Retina (tissue), 1 donor: Measurements from ENCODE around the gene IFI27.
"Not testable (repeated sequence)": the region's sequence is repeated elsewhere in the genome, so short reads cannot be mapped to it uniquely, and the experiment has no call there.

Experiments used
- DNase-seq: peaks from one replicate; pipeline ENCODE4 v3.0.0-alpha.2; 2016

The IFI27 gene

DNA sequence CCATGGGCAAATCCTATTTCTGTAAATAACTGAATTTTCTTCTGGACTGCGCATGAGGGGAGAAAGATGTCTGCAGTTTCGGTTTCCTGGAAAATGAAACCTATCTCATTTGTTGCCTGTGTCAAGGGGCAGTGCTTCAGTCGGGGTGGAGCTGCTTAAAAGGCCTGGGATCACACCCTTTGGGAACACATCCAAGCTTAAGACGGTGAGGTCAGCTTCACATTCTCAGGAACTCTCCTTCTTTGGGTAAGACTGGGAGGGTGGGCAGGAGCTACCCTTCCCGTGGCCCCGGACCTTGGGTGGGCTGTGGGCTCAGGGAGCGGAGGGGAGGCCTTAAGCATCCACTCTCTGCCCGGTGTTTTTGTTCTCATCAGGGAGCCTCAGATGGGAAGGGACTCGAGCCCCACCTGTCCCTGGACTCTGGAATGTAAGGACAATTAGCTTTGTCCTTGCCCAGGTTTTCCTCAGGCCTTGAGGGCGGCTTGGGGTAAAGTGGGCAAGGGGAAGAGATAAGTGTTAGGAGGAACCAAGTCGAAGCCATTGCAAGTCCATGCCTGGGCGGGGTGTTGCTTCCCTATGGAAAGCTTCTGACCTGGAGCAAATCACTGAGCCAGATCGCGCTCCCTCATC lies at the start of gene IFI27:
TSS of gene IFI27 (plus strand) at position 185 of the 630 bp plus-strand sequence.
- no peak for DNase-seq

DNA sequence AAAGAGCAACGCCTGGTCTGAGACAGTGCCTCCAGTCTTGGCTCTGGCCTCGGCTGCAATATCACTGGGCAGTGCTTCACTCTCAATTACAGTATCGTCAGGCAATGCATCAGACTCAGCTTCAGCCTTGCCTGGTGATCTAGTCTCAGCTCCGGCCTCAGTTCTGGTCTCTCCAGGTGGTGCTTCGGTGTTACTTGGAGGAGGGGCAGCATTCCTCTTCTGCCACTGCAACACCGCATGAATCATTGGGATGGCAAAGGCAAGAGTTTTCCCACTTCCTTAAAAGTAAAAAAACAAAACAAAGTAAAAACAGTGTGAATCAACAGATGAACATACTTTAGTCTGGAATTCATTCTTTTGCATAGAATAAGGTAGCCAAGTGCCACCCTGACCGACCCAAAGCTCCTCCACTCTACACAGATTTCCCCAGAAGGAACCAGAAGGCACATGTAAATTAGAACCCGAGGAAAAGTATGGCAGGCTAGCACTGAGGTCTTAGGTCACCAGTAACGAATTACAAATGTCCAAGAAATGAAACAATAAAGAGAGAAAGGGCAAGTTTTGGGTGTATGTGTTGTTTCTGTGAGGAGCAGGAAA lies 48.1 kb upstream of the IFI27 start:
- no peak for DNase-seq

DNA sequence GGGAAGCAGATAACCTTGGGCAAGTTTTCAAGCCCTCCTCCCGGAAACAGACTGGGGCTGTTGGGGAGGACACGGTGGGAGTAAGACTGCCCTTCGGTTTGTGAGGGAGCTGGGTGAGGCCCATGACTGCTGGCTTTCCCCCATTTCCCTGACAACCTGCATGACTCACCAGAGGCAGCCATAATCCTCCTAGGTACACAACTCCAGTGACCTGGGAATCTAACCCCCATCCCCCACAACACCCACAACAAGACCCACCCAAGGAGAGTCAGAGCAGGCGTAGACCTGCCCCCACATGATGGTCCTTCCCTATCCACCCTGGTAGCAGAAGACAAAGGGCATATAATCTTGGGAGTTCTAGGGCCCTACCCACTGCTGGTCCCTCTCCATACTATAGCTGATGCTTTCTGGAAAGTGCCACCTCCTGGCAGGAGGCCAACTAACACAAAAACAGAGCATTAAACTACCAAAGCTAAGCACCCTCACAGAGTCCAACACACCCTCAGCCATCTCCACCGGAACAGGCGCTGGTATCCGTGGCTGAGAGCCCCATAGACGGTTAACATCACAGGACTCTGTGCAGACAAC lies 44.4 kb upstream of the IFI27 start:
- no peak for DNase-seq

DNA sequence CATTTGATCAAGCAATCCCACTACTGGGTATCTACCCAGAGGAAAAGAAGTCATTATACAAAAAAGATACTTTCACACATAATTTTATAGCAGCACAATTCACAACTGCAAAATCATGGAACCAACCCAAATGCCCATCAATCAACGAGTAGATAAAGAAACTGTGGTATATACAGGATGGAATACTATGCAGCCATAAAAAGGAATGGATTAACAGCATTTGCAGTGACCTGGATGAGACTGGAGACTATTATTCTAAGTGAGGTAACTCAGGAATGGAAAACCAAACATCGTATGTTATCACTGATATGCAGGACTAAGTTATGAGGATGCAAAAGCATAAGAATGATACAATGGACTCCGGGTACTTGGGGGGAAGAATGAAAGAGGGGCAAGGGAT lies 38.5 kb upstream of the IFI27 start:
- DNase-seq, result not testable (repeated sequence)

DNA sequence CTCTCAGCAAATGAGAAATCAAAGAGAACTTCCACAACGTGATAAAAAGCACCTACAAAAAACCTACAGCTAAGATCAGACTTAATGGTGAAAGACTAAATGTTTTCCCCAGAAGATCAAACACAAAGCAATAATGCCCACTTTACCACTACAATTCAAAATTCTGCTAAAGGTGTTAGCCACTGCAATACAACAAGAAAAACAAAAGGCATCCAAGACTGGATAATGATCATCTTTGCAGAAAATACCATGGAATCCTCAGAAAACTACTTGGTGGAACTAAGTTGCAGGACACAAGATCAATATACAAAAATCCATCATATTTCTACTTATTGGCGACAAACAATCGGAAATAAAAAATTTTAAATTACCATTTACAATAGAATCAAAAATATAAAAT lies 36.0 kb upstream of the IFI27 start:
- DNase-seq, result no peak

DNA sequence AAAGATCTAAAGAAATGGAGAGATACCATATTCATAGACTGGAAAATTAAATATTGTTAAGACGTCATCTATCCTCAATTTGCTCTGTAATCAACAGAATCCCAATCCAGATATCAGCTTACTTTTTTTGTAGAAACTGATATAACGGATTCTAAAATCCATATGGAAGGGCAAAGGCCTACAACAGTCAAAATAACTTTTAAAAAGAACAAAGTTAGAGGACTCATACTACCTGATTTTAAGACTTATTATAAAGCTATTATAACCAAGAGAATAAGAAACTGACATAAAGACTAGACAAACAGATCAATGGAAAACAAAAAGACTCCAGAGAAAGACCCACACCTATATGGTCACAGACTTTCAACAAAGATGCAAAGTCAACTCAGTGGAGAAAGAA lies 35.5 kb upstream of the IFI27 start:
- DNase-seq, result no peak

DNA sequence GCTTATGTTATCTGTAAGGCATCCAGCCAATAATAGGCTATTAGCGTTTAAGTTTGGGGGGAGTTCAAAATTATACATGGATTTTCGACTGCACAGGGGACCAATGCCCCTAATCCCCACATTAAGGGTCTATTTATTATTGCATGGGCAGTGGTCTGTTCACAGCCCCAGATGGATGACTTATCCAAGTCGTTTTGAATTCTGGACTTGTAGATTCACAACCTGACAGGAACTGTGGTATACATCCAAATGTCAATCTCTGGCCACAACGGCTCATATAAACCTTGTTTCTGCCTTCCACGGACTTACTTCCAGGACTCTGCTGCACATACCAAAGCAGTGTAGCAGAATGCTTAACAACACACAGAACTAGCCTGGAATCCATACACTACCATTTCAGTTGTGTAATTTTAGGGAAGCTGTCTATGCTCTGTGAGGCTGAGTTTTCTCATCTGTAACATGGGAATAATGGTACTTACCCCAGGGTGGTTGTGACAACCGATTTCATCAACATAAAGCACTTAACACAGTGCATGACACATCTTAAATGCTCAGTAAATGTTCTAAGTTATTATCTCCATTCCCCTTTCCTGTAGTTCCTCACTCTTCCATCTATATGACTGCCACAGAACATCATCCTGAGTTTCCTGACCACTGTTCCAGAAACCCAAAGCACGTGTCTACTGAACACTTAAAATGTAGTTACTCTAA lies 33.3 kb upstream of the IFI27 start:
- no peak for DNase-seq

DNA sequence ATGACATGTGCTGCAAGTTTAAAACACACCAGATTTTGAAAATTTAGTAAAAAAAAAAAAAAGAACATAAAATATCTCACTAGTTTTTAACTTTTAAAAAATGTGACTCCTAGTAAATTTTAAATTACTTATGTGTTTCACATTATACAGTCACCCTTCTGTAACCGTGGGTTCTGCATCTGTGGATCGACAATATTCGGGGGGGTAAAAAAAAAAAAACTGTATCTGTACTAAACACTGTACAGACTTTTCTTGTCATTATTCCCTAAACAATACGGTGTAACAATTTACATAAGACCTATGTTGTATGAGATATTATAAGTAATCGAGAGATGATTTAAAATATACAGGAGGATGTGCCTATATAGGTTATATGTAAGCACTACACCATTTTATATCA lies 32.7 kb upstream of the IFI27 start:
- DNase-seq, result no peak

DNA sequence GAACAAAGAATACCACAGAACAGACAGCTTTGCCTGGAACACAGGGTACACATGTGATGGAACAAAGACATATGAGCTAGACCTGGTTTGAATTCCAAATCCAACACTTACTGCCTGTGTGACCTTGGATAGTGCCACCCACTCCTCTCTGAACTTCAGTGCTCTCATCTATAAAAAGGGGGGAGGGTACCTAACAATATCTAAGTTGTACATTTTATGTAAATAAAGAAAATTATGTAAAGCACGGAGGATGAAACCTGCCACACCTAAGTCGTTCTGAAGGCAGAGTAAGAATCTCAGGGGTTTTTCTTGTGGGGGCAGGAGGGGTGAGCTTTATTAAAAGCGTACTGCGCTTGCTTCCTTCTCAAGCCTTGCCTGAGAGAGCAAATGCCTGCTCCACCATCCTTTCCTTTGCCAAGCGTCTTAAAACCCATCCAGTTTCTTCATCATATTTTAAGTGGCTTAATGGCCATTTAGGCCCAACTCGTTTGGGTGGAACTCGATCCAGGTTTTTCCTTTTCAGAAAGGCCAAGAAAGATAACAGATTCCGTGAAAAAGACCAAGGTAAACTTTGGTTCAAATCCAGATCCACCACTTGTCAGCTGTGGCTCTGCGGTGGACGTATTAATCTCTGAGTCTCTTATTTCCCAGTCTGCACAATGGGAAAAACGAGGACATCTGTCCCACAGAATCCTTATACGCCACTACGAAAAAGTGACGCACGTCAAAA lies 30.5 kb upstream of the IFI27 start:
- no peak for DNase-seq

DNA sequence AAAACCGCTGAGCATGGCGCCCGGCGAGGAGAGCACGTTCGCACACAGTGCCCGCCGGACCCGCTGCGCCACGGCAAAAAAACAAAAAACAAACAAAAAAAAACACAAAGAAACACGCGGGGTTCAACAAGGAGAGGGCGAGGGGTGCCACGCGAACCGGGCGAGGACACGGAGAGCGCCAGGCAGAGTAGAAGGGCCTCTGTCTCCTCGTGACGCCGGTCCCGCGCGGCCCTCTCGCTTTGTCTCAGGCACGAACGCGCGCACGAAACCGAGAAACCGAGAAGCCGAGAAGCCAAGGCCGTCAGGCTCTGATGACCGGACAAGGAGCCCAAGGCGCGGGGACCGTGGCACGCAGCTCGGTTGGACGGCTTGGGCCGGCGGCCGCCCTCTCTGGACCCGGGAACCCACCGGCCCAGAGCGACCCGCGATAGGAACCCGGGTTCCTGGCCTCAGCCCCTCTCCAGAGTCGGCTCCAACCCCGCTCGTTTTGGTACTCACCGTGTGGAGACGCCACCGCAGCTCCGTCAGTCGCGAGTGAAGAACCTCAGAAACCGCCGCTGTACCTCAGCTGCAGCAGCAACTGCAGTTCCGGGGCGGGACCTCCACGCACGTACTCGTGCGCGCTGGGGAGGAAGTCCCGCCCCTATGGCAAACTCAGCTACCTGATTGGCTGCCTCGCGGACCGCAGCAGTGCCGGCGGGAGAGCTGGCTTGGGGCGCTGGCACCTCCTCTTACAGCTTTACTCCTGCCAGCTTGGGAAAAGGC lies 29.7 kb upstream of the IFI27 start, which contains the start of the genes DDX24 and IFI27L1:
TSS of gene DDX24 (minus strand) at position 582 of the 765 bp plus-strand sequence. CDS start 1,460 bp downstream, outside the sequence.
TSS of gene IFI27L1 (plus strand) at position 690 of the 765 bp plus-strand sequence. CDS start 15,628 bp downstream, outside the sequence.
- DNase-seq, result peak; percentile 96

DNA sequence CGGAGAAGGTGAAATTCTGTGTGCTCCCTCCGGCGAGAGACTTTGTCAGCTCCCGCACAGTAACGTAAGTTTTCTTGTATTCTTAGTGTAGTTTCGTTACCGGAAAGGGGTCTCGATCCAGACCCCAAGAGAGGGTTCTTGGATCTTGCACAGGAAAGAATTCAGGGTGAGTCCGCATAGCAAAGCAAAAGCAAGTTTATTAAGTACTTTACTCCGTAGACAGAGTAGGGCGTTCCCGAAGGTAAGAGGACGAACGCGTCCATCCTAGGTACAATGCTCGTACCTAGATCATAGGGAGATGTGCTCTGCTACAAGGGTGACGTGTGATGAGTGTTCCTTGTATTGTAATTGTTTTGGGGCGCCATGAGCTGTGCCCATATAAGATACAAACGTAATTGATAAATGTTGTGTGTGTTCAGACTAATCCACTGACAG lies 29.1 kb upstream of the IFI27 start:
- DNase-seq, result no peak

DNA sequence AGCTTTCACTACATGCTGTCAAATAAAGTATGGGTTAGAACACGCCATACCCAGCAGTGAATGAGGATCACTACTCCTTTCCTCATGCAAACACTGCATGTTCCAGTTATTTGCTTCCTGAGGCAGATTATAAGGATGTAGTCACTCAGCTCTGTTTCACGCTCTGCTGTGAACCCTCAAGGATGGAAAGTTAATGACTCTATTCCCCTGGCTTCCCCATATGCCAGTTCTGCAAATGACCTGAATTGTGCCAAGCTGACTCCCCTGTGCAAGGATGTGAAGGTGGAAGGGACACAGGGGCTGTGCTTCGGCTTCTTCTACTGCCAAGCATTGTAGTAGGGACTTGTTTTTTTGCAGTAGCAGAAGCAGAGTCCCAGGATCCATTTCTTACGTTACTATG lies 22.6 kb upstream of the IFI27 start:
- no peak for DNase-seq

DNA sequence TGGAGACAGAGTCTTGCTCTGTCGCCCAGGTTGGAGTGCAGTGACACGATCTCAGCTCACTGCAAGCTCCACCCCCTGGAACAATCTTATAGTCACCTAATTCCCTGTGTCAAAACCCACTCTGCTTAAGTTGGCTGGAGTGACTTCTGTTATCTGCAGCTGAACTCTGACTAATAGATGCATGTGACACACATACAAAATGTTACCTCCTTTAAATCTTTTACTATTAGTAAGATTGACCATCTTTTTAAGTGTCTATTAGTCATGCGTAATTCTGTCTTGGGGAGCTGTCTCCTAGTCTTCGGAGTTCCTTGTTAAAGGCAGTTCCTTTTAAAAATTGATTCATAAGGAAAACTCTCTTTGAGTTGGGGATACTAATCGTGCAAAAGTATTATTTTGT lies 22.0 kb upstream of the IFI27 start:
- DNase-seq, result no peak

DNA sequence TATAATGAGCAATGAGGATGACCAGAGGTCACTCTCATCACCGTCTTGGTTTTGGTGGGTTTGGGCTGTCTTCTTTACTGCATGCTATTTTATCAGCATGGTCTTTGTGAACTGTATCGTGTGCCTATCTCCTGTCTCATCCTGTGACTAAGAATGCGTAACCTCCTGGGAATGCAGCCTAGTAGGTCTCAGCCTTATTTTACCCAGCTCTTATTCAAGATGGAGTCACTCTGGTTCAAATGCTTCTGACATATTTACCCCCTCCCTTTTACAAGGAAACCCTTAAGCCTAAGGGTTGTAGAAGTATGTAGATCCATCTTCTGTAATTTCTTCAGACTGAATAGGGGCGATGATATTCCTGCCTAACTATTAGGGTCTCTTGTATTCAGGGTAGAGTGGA lies 21.1 kb upstream of the IFI27 start:
- no peak for DNase-seq

DNA sequence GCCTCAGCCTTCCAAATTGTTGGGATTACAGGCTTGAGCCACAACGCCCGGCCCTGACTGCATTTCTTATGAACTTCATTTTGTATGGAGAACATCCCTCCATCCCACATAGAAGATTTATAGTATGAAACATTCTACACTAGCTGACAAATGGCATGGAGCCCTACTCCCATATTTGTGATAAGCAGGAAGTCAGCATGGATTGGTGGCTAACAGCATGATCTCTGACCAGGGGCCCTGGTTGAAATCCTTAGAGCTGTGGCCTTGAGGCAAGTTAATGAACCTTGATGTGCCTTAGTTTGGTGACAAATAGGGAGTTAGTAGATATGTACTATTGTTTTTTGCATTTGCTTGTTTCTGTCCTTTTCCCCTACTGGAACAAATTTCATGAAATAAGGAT lies 17.1 kb upstream of the IFI27 start:
- DNase-seq, result no peak

DNA sequence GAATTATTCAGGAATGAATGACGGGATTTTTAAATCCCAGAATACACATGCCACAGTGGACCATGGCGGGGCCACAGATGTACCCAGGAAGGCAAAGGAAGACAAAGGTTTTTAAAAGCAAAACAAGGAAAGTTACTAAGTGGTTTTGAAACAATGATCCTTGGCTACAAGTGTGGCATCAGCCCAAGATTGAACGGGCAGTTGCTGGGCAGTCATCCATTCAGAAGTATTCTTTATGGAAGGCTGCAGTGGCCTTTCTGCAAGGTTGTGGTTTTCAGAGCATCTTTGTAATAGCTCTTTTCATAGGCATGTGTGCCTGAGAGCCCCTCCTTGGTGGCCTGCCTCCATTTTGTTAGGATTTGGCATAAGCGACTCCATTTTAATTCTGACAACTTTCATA lies 13.4 kb upstream of the IFI27 start:
- DNase-seq, result no peak

DNA sequence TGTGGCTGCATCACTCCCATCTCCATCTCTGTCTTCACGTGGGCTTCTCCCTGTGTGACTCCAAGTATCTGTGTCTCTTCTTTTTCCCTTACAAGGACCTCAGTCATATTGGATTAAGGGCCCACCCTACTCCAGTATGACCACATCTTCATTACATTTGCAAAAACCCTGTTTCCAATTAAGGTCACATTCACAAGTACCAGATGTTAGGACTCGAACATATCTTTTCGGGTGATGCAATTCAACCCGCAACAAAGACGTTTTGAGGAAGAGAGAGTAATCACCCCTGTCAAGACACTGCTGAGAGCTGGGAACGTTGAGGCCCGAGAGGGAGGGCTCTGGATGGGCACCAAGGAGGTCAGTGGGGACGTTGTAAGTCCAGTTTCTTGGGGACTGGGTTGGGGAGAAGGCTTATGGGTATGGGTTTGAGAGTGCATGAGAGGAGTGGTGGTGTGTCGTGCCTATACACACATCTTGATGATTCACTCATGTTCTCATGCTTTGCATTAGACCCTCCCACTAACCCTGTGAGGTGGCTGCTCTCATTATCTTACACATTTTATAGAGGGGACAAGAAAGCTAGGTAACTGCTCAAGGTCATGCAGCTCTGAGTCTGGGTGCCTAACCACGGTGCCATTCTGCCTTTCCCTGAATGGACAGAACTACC lies 12.1 kb upstream of the IFI27 start:
- DNase-seq, result no peak

DNA sequence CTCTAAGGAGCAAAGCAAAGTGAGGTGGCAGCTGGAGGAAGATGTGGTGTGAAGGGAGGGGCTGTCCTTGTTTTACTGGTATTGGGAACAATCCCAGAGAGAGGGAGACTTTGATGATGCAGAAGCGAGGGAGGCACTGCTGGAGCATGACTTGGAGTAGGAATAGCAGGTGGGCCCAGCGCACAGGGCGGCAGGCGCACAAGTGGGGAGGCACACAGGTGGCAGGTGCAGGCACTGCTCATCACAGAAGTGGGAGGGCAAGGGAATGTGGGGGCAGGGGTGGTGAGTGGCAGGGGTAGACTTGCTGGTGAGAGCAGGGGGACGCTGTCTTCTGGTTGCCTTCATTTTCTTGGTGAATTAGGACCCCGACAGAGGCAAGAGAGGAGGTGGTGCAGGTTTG lies 11.5 kb upstream of the IFI27 start:
- DNase-seq, result no peak

DNA sequence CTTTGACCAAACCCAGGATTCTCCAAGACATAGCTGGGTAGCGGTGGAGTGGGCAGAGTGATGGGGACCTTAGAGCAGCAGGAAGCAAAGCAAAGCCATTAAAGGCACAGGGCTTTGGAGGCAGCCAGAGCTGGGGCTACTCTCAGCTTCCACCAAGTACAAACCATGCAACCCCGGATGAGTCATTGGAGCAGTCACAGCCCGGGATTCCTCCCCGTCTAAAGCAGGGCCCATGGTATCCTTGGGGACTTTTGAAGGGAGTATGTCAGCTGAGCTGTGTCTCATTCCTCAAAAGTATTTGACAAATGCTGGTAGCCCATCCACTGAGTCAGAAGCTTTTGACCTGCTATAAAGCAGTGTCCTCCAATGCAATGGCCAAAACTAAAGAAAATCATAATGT lies 9.7 kb upstream of the IFI27 start:
- no peak for DNase-seq

DNA sequence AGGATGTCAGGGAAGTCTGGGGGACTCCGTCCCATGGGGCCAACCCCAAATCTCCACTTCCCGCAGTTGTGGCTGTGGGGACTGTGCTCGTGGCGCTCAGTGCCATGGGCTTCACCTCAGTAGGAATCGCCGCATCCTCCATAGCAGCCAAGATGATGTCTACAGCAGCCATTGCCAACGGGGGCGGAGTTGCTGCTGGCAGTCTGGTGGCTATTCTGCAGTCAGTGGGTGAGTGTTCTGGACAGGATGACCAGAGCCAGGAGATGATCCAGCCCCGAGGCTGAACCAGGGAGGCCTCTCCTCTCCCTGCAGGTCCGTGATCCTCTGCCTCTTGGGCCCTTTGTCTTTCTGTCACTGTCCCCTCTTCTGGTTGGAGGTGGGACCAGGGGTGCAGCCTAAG lies 8.8 kb upstream of the IFI27 start:
- no peak for DNase-seq

DNA sequence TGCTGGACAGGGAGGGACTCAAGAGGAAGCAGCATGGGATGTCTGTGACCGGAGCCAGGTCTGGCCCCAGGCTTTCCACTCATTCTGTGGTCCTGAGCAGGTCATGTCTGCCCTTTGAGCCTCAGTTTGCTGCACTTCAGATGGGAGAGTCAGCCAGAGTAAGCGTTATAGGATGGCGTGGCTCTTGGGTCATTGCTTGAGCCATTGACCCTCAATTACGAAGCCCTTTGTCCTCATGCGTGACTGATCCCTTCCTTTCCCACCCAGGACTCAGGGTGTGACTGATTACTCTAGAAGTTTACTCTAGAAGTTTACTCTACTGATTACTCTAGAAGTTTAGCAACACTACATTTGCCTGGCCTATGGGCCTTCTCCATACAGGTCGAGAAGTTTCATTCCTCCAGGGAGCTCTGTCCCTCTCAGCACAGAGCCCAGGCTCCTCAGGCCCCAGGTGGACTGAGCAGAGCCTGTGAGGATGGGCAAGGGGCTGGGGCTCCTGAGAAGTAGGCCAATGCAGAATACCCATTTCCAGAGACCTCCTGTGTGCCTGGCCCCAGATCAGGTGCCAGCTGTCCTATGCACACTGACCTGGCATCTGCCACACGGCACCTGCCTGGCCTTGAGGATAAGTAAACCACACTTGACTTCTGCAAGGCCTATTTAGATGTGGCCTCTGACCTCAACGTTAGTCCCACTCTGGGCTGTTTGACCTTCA lies 7.6 kb upstream of the IFI27 start:
- no peak for DNase-seq
